ENCODE measurements around the gene LRRN3.

The LRRN3 gene

GRCh38 chr7:111076205-111076604, 14.7 kb upstream of the LRRN3 start:
- Histone ChIP-seq H3K9me2 (replicated peaks; ENCODE audit: low read depth, low read length) (no peaks in the 10 kb centered on the region), H3K4me2 (ENCODE audit: low read depth, low read length, poor library complexity, severe bottlenecking) (no peak overlapping the region)

GRCh38 chr7:111077001-111077400, 13.9 kb upstream of the LRRN3 start:
- no peaks in the 10 kb centered on the region for H4K20me1 ChIP-seq (ENCODE audit: insufficient read depth, low read length, poor library complexity, severe bottlenecking)
- no peaks in the 10 kb centered on the region for H3K9me3 ChIP-seq (ENCODE audit: insufficient read depth, low read depth, low read length)
- no peaks in the 10 kb centered on the region for H3K27me3 ChIP-seq (ENCODE audit: insufficient read depth, low read length, poor library complexity, severe bottlenecking)
- H3K9ac ChIP-seq (ENCODE audit: low read depth, low read length, poor library complexity, severe bottlenecking) = no peak overlapping the region
- peaks cover 32% of the 10 kb centered on the region for H3K4me1 ChIP-seq (ENCODE audit: insufficient read depth, low read length, poor library complexity, severe bottlenecking)
- H3F3A ChIP-seq (ENCODE audit: low read depth) = no peaks in the 10 kb centered on the region
- H2AFZ ChIP-seq (ENCODE audit: low read length) = no peak overlapping the region
- no peaks in the 10 kb centered on the region for H3K36me3 ChIP-seq (ENCODE audit: insufficient read depth, low read length)
- H3K4me3 ChIP-seq (ENCODE audit: low read length, poor library complexity, severe bottlenecking) = no peak overlapping the region
- no peaks in the 10 kb centered on the region for H3K9me2 ChIP-seq (replicated peaks; ENCODE audit: low read depth, low read length)
- no peak for TF ChIP-seq EZH2phosphoT487 (IDR thresholded peaks at IDR 0.05; ENCODE audit: borderline replicate concordance)
- no peak for TF ChIP-seq CTCF (conservative IDR thresholded peaks at IDR 0.05; ENCODE audit: low read length)
- no peak overlapping the region for H3K4me2 ChIP-seq (ENCODE audit: low read depth, low read length, poor library complexity, severe bottlenecking)
- no peaks in the 10 kb centered on the region for H3K79me2 ChIP-seq (ENCODE audit: insufficient read depth, low read length)

More at GRCh38 chr7:111076205-111076604, 14.7 kb upstream of the LRRN3 start:
- TF ChIP-seq CTCF (conservative IDR thresholded peaks at IDR 0.05; ENCODE audit: low read length) (no peak), EZH2phosphoT487 (IDR thresholded peaks at IDR 0.05; ENCODE audit: borderline replicate concordance) (no peak)
- H3F3A ChIP-seq (ENCODE audit: low read depth) = no peaks in the 10 kb centered on the region
- no peaks in the 10 kb centered on the region for H3K79me2 ChIP-seq (ENCODE audit: insufficient read depth, low read length)
- H3K36me3 ChIP-seq (ENCODE audit: insufficient read depth, low read length) = no peaks in the 10 kb centered on the region
- no peaks in the 10 kb centered on the region for H4K20me1 ChIP-seq (ENCODE audit: insufficient read depth, low read length, poor library complexity, severe bottlenecking)
- H3K27me3 ChIP-seq (ENCODE audit: insufficient read depth, low read length, poor library complexity, severe bottlenecking) = no peaks in the 10 kb centered on the region
- no peaks in the 10 kb centered on the region for H3K9me3 ChIP-seq (ENCODE audit: insufficient read depth, low read depth, low read length)
- H3K9ac ChIP-seq (ENCODE audit: low read depth, low read length, poor library complexity, severe bottlenecking) = no peak overlapping the region
- H3K4me1 ChIP-seq (ENCODE audit: insufficient read depth, low read length, poor library complexity, severe bottlenecking) = peaks cover 32% of the 10 kb centered on the region
- H3K4me3 ChIP-seq (ENCODE audit: low read length, poor library complexity, severe bottlenecking) = no peak overlapping the region
- no peak overlapping the region for H2AFZ ChIP-seq (ENCODE audit: low read length)

- H3K4me1 ChIP-seq (ENCODE audit: insufficient read depth, low read length, poor library complexity, severe bottlenecking) = peaks cover 41% of the 10 kb centered on the region
- H3F3A ChIP-seq (ENCODE audit: low read depth) = peaks cover 3% of the 10 kb centered on the region; the same call in 1 of the 2 replicates
- no peaks in the 10 kb centered on the region for H4K20me1 ChIP-seq (ENCODE audit: insufficient read depth, low read length, poor library complexity, severe bottlenecking)
- no peaks in the 10 kb centered on the region for H3K27me3 ChIP-seq (ENCODE audit: insufficient read depth, low read length, poor library complexity, severe bottlenecking)
- H3K9ac ChIP-seq (ENCODE audit: low read depth, low read length, poor library complexity, severe bottlenecking) = peak overlapping the region; percentile 9
- no peak overlapping the region for H3K4me2 ChIP-seq (ENCODE audit: low read depth, low read length, poor library complexity, severe bottlenecking)
- peak overlapping the region; percentile 11; the same call in 1 of the 2 replicates for H2AFZ ChIP-seq (ENCODE audit: low read length)
- no peaks in the 10 kb centered on the region for H3K9me2 ChIP-seq (replicated peaks; ENCODE audit: low read depth, low read length)
- H3K9me3 ChIP-seq (ENCODE audit: insufficient read depth, low read depth, low read length) = no peaks in the 10 kb centered on the region
- TF ChIP-seq CTCF (conservative IDR thresholded peaks at IDR 0.05; ENCODE audit: low read length) (no peak), EZH2phosphoT487 (IDR thresholded peaks at IDR 0.05; ENCODE audit: borderline replicate concordance) (no peak)
- H3K36me3 ChIP-seq (ENCODE audit: insufficient read depth, low read length) = no peaks in the 10 kb centered on the region
- no peak overlapping the region for H3K4me3 ChIP-seq (ENCODE audit: low read length, poor library complexity, severe bottlenecking)
- no peaks in the 10 kb centered on the region for H3K79me2 ChIP-seq (ENCODE audit: insufficient read depth, low read length)
These were observed 10.3 kb upstream of the LRRN3 start for GRCh38 chr7:111080495-111081105.
